HG03025 (cell line): ENCODE measurements around the gene RAB3IL1.

Source experiments
- ATAC-seq: cut with Tn5 transposase; IDR thresholded peaks from one replicate; pipeline ENCODE4 v1.9.1; 2021; ENCODE audit warnings: mild to moderate bottlenecking, moderate library complexity; ENCODE audit not compliant: unreplicated experiment, low FRiP score

The RAB3IL1 gene

GRCh38 chr11:61922539-61922938 lies 5.2 kb upstream of the RAB3IL1 start:
- no peak for ATAC-seq

GRCh38 chr11:61921446-61921845 lies 4.1 kb upstream of the RAB3IL1 start:
- no peak for ATAC-seq

GRCh38 chr11:61919705-61920631 lies 2.6 kb upstream of the RAB3IL1 start:
- no peak for ATAC-seq

GRCh38 chr11:61918938-61919704 lies 1.8 kb upstream of the RAB3IL1 start:
- no peak for ATAC-seq

GRCh38 chr11:61918251-61918937 lies 1.0 kb upstream of the RAB3IL1 start:
- no peak for ATAC-seq

- no peak for ATAC-seq
Measured at GRCh38 chr11:61916737-61917333, 531 bp downstream of the RAB3IL1 start.

GRCh38 chr11:61914471-61915171 lies 2.7 kb downstream of the RAB3IL1 start:
- ATAC-seq: no peak

- ATAC-seq: no peak
Measured at GRCh38 chr11:61913699-61914395, 3.5 kb downstream of the RAB3IL1 start.

- ATAC-seq: no peak
Measured at GRCh38 chr11:61912991-61913698, 4.2 kb downstream of the RAB3IL1 start.

- ATAC-seq: no peak
Measured at GRCh38 chr11:61912530-61912898, 4.9 kb downstream of the RAB3IL1 start.

GRCh38 chr11:61911701-61912529 lies 5.5 kb downstream of the RAB3IL1 start:
- ATAC-seq: no peak

- ATAC-seq: no peak
Measured at GRCh38 chr11:61911128-61911700, 6.2 kb downstream of the RAB3IL1 start.

- no peak for ATAC-seq
Measured at GRCh38 chr11:61910187-61911127, 6.9 kb downstream of the RAB3IL1 start.

- no peak for ATAC-seq
Measured at GRCh38 chr11:61908730-61909316, 8.5 kb downstream of the RAB3IL1 start.

- ATAC-seq: no peak
Measured at GRCh38 chr11:61907871-61908729, 9.3 kb downstream of the RAB3IL1 start.
